GM19025 (cell line): ENCODE measurements around the gene NCBP1.
"Not testable (repeated sequence)": the region's sequence is repeated elsewhere in the genome, so short reads cannot be mapped to it uniquely, and the experiment has no call there.

Source experiments
- ATAC-seq: cut with Tn5 transposase; IDR thresholded peaks from one replicate; pipeline ENCODE4 v1.9.1; 2021; ENCODE audit warnings: mild to moderate bottlenecking, low read depth, moderate library complexity; ENCODE audit not compliant: unreplicated experiment

Gene NCBP1

DNA sequence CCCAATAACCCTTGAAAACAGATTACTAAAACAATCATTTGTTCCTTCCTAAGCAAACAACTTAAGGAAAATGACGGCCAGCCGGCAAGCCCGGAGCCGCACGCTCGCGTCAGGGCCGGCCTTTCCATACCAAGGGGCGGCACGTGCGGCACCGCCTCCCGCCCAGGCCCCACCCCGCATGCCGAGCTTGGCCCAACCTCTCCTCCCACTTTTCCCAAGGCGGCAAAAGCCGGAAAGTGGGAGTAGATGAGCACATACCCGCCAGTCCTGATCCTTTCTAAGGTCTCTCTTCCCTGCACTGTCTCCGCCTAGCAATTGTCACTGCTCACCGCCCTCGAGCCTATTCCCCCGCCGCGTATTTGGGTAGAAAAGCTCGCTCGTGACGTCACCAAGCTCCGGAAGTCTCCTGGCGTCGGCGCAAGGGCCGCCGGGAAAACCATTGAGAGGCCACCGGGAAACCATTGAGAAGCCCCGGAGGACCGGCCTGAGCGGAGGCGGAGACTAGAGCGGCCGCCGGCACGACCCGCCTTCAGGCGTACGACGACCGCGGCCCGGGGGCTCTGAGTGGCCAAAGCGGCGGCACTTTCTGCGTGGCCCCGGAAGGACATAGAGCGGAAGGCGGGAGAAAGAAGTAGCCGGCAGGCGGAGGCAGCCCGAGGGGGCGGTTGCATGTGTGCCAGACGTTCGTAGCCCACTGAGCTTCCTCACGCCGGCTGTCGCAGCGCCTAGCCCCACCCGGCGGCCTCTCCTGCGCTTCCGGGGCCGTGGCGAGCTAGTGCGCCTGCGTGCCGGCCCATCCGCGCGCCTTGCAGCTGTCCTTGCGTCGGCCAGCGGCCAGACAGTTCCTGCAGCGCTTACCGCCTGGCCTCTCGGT, at the start of gene NCBP1, which contains the start of gene TSTD2:
NCBP1 (plus strand) TSS at position 837 of the 874 bp plus-strand sequence. CDS start 61 bp downstream, outside the sequence.
TSTD2 (minus strand) TSS at position 384 of the 874 bp plus-strand sequence. CDS start 5,806 bp downstream, outside the sequence.
- ATAC-seq = peak; percentile 83

DNA sequence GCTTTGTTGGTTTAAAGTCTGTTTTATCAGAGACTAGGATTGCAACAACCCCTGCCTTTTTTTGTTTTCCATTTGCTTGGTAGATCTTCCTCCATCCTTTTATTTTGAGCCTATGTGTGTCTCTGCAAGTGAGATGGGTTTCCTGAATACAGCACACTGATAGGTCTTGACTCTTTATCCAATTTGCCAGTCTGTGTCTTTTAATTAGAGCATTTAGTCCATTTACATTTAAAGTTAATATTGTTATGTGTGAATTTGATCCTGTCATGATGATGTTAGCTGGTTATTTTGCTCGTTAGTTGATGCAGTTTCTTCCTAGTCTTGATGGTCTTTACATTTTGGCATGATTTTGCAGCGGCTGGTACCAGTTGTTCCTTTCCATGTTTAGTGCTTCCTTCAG, 48.8 kb upstream of the NCBP1 start:
- ATAC-seq = not testable (repeated sequence)

DNA sequence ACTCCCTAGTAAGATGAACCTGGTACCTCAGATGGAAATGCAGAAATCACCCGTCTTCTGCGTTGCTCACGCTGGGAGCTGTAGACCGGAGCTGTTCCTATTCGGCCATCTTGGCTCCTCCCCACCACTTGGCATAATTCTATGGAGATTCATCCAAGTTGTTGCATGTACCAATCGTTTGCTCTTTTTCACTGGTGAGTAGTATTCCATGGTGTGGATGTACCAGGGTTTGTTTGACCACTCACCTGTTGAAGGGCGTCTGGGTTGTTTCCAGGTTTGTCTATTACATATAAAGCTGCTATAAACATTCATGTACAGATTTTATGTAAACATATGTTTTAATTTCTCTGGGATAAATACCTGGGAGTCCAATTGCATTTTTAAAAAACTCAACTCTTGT, 46.7 kb upstream of the NCBP1 start:
- not testable (repeated sequence) for ATAC-seq

GRCh38 chr9:97591535-97591934, 42.1 kb upstream of the NCBP1 start:
- no peak for ATAC-seq

DNA sequence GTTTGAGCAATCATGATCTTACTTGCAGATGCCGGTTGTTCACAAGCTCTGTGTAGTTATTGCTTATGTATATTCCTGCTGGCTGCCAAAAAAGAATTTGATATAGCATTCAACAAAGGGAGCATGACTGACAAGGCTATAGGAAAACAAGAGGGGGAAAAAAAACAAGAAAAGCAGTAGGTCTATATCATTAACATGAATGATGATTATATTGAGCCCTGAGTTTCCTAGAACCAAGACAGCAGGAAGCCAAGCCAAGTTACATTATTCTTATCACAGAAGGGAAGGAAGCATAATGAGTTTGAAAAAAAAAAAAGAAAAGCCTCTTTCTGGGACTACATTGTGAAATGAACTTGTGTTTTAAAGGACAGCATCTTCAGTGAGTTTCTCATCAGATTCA, 41.5 kb upstream of the NCBP1 start:
- ATAC-seq = no peak

GRCh38 chr9:97593960-97594359, 39.7 kb upstream of the NCBP1 start:
- no peak for ATAC-seq

DNA sequence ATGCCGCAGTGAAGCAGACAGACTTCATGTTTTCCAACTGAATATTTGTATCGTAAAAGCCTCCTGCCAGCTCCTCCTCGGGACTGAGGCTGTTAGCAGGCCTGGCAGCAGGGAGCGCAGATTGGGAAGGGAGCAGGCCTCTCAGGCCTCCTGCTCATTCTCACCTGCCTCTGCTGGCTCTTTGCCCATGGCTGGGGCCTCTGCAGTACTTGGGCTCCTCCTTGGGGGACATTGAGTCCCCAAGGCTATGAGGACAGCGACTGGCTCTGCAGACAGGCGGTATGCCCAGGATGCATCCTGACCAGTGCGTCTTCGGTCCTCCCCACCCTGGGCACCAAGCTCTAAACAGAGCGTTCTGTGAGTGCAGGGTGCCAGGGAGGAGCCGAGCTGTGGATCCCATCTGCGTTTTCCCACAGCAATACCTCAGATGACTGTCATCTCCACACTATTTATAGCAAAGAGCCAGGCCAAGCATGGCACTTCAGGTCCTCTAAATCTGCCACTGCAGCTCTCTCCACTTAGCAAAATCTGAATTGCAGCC, 39.2 kb upstream of the NCBP1 start:
- no peak for ATAC-seq

- ATAC-seq = no peak
Observed at GRCh38 chr9:97596906-97597305, 36.7 kb upstream of the NCBP1 start.

DNA sequence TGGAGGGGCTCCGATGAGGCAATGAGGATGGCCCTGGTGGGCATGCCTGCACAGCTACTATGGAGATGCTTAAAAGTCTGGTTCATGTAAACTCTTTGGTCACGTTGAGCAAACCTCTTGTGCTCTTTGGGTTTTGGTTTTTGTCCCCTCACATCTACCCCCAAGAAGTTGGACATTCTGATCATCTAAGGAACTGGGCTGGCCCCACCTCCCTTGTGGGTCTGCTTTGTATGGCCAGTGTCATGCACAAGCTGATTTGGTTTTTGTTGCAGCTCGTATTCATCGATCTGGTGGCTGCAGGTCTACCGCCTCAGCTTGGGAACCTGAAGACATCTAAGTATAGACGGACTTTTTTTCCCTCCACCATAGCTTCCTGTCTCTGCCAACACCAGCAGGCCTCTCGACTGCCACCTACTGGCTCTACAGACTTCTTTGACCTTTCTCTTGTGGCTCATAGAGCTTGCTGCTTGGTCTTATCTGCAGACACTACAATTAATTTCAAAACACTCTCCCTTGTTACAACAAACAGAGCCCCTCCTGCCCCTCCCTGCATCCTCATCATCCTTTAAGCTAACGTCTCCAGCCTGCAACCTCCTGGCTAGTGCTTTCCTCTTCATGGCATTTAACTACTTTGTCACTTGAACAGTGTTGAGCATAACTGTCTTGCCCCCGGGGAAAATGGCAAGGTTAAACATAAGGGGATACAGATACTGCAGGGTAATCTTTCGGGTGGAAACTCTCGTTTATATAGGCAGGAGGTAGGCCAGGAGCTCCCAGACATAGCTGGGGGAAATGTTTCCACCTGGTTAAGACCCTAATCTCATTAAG, 34.9 kb upstream of the NCBP1 start:
- peak; percentile 73 for ATAC-seq

DNA sequence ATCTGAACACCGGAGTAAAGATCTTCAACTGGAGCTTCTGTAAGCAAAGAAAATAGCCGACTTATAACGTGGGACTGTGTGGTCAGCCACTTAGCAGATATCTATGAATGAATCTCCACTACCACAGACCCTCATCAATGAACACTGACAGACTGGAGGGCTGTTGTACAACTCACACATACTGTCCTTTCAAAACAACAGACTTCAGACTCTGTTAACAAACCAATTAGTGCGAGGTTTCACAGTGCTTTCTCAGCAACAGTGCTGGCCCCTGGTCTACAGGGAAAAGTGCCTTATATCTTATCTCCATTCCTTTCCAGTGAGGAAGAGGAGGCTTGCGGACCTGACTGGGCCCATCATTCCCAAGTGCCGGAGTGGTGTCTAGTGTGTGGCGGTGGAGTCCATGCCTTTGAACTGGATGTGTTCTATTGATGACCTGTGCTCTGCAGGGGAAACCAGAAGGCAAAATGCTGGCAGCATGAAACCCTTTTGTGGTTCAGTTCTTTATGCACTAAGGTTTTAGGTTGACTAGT, 34.2 kb upstream of the NCBP1 start:
- ATAC-seq = no peak

DNA sequence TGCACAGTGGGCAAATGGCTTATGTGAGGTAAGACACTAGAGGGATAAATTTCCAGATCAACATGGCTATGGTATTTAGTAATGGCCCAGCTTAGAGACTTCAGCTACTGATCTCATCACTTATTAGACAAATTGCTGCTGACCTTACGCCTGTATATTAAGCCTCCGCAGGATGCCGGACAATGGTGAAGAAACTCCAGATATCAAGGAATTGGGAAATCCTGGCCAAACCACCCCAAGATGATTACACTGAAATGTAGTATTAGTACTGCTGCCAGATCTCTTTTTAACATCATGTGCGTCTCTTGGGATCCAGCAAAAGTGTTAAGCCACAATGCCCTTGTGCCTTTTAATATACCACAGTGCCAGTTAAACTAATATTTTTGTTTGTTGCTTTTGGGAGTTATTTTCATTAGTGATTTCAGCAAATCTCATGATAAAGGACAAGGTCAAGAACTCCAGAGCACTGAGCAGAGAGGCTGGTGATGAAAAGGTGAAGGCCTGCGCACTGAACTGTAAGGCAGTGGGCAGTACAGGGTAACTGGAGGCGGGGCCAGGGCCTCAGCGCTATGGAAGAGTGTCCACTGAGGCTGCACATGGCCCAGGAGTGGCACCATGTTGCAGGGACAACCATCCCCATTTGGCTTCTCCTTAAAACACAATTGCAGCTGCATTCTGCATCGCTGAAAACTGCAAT, 32.9 kb upstream of the NCBP1 start:
- no peak for ATAC-seq

GRCh38 chr9:97601228-97601898, 32.3 kb upstream of the NCBP1 start:
- ATAC-seq = no peak

GRCh38 chr9:97602430-97602829, 31.2 kb upstream of the NCBP1 start:
- ATAC-seq = no peak

GRCh38 chr9:97604901-97605645, 28.5 kb upstream of the NCBP1 start:
- no peak for ATAC-seq

DNA sequence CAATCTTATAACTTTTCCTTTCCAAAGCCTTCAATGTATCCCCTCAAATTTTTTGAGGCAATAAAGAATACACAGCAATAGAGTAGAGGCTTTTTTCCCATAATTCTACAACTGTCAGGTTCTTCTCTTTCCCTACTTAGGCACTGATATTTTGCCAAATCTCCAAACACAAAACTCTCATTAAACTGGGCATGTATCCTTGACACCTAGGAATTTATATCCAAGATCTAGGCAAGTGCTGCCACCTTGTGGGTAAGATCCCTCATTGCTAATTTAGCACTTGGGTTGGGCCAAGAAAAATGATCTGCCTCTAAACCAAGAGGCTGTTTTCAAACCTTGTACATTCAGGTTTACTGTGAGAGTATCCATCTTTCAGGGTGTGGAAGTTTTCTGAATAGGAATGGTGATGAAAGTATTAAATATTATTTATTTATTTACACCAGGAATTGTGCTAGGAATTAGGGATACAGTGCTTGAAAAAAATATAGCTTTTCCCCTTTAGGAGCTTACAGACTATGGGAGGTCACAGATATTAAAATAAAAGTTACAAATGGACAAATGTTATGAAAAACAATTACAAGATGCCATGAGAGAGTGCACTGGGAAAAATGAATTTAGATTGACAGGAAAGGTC, 18.1 kb upstream of the NCBP1 start:
- no peak for ATAC-seq

- no peak for ATAC-seq
Observed at GRCh38 chr9:97617939-97618416, 15.6 kb upstream of the NCBP1 start.

DNA sequence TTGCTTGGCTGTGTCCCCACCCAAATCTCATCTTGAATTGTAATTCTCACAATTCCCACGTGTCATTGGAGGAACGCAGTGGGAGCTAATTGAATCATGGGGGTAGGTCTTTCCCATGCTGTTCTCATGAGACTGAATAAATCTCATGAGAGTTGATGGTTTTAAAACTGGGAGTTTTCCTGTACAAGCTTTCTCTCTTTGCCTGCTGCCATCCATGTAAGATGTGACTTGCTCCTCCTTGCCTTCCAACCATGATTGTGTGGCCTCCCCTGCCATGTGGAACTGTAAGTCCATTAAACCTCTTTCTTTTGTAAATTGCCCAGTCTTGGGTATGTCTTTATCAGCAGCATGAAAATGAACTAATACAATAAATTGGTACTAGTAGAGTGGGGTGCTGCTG, 13.6 kb upstream of the NCBP1 start:
- not testable (repeated sequence) for ATAC-seq

DNA sequence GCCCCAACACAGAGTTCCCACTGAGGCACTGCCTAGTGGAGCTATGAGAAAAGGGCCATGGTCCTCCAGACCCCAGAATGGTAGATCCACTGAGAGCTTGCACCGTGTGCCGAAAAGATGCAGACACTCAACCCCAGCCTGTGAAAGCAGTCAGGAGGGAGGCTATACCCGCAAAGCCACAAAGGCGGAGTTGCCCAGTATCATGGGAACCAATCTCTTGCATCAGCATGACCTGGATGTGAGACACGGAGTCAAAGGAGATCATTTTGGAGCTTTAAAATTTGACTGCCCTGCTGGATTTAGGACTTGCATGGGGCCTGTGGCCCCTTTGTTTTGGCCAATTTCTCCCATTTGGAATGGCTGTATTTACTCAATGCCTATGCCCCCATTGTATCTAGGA, 11.1 kb upstream of the NCBP1 start:
- ATAC-seq = not testable (repeated sequence)
